Measurements from ENCODE around the gene VAV3. TPM values are rescaled to one million over a fixed set of nuclear protein-coding genes. Genes with fewer than 3 reads are reported as not detected.

VAV3 gene
- total and polyA plus RNA-seq, 10 of the 15 experiments (the other 5 are each of a cell fraction or from before 2014, with no cell fraction given): 0.84 to 5.5 (median 3.4) TPM

GRCh38 chr1:107526524-107527198 lies 438.3 kb downstream of the VAV3 start:
- no peak overlapping the region for H2AFZ ChIP-seq (ENCODE audit: control insufficient read depth, low read depth, low read length)
- no peaks in the 10 kb centered on the region for H3K27me3 ChIP-seq (replicated peaks in 1 of 2; ENCODE audit: control insufficient read depth in 2 of 2, insufficient read depth in 2 of 2, low read length in 1 of 2)
- H3K9ac ChIP-seq (ENCODE audit: control insufficient read depth, insufficient read depth, low read length): no peak overlapping the region
- CTCF ChIA-PET: interaction anchor here (0.6 to 13.5 kb wide), 11 partner anchors 11 to 493 kb away, joined by 3 to 314 read pairs (median 13); no protein-coding TSS in a partner anchor
- no TSS peak for BruUV-seq (replicated peaks)
- TF ChIP-seq ZNF384 (IDR thresholded peaks at IDR 0.05; ENCODE audit: borderline replicate concordance, low read depth, low read length) (no peak), GABPA (IDR thresholded peaks at IDR 0.05; ENCODE audit: low read depth) (no peak), MXI1 (IDR thresholded peaks at IDR 0.05; ENCODE audit: low read depth, low read length) (no peak), TARDBP (IDR thresholded peaks at IDR 0.05; ENCODE audit: borderline replicate concordance) (no peak), KAT2A (conservative IDR thresholded peaks at IDR 0.05; ENCODE audit: control insufficient read depth, low read depth, low read length) (no peak), ETV6 (conservative IDR thresholded peaks at IDR 0.05 in 1 of 2, IDR thresholded peaks at IDR 0.05 in 1 of 2; ENCODE audit: borderline replicate concordance in 1 of 2, low read depth in 1 of 2) (no peak), RB1 (IDR thresholded peaks at IDR 0.05; ENCODE audit: borderline replicate concordance) (no peak), HDAC2 (IDR thresholded peaks at IDR 0.05) (no peak)
- TF ChIP-seq, protein P1, sequence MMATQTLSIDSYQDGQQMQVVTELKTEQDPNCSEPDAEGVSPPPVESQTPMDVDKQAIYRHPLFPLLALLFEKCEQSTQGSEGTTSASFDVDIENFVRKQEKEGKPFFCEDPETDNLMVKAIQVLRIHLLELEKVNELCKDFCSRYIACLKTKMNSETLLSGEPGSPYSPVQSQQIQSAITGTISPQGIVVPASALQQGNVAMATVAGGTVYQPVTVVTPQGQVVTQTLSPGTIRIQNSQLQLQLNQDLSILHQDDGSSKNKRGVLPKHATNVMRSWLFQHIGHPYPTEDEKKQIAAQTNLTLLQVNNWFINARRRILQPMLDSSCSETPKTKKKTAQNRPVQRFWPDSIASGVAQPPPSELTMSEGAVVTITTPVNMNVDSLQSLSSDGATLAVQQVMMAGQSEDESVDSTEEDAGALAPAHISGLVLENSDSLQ (IDR thresholded peaks at IDR 0.05): no peak
- SMC1A ChIA-PET (ENCODE audit: uncharacterized antibody, unreplicated experiment): interaction anchor here (0.8 to 7.9 kb wide), 6 partner anchors 19 to 253 kb away, joined by 3 to 156 read pairs (median 26); no protein-coding TSS in a partner anchor
- no peak overlapping the region for H3K4me3 ChIP-seq
- no peaks in the 10 kb centered on the region for H3K36me3 ChIP-seq (ENCODE audit: control insufficient read depth in 2 of 2, insufficient read depth in 2 of 2, low read length in 1 of 2)
- intact Hi-C loops (cut with micrococcal nuclease; ENCODE audit: unreplicated experiment) (no loop called here), in situ Hi-C loops (cut with MboI) (loop anchor here (10.0 to 25.0 kb wide), 2 partner anchors 92 to 239 kb away; no protein-coding TSS in a partner anchor)
- no peak overlapping the region for H3K4me2 ChIP-seq (ENCODE audit: control insufficient read depth, insufficient read depth)
- no peaks in the 10 kb centered on the region for H3K9me3 ChIP-seq (replicated peaks; ENCODE audit: control insufficient read depth, insufficient read depth, low read length)
- H3K27ac ChIP-seq (ENCODE audit: control insufficient read depth, insufficient read depth): no peak overlapping the region
- WGBS (ENCODE audit: insufficient coverage, insufficient replicate concordance, low lambda C conversion rate, missing lambda C conversion rate): 15% methylated on average over 2 of the region's 2 CpGs
- no peaks in the 10 kb centered on the region for H4K20me1 ChIP-seq (ENCODE audit: control insufficient read depth, insufficient read depth)
- ATAC-seq (no peak), FAIRE-seq (no peak), DNase-seq (ENCODE audit: low read depth, low spot score) (no peak)
- no peaks in the 10 kb centered on the region for H3K79me2 ChIP-seq (ENCODE audit: control insufficient read depth, insufficient read depth, low read length)
- POLR2A ChIA-PET: interaction anchor here (0.6 kb wide), 1 partner anchor 123 kb away, joined by 4 read pairs; no protein-coding TSS in a partner anchor
- H3K4me1 ChIP-seq (ENCODE audit: control insufficient read depth, insufficient read depth, low read length): no peaks in the 10 kb centered on the region
- RAD21 ChIA-PET (ENCODE audit: unreplicated experiment): interaction anchor here (1.1 to 11.4 kb wide), 3 partner anchors 28 to 352 kb away, joined by 3 to 178 read pairs (median 3); no protein-coding TSS in a partner anchor

Data from GM12878 (cell line).